ENCODE measurements around the gene GIPC3.

- no peak for TF ChIP-seq CTCF (IDR thresholded peaks at IDR 0.05)
- no peak for TF ChIP-seq MXI1 (IDR thresholded peaks at IDR 0.05; ENCODE audit: low read depth, low read length)
- TF ChIP-seq SMC3 (IDR thresholded peaks at IDR 0.05; ENCODE audit: low read depth, low read length) = no peak
- TF ChIP-seq MAX (IDR thresholded peaks at IDR 0.05; ENCODE audit: low read depth) = no peak
- no peak for TF ChIP-seq GATA2 (CRISPR knock-in tag; IDR thresholded peaks at IDR 0.05)
- TF ChIP-seq ELF1 (IDR thresholded peaks at IDR 0.05) = no peak
- no peak for TF ChIP-seq RXRA (IDR thresholded peaks at IDR 0.05; ENCODE audit: borderline replicate concordance, low read depth)
- TF ChIP-seq YY1 (IDR thresholded peaks at IDR 0.05; ENCODE audit: low read depth) = no peak
- TF ChIP-seq POLR2AphosphoS5 (IDR thresholded peaks at IDR 0.05; ENCODE audit: low read depth, low read length) = no peak
Observed at GRCh38 chr19:3576696-3577443, 8.4 kb upstream of the GIPC3 start.

Data from SK-N-SH (cell line).